ENCODE data around the gene MBL2.

Gene MBL2

GRCh38 chr10:52771534-52772445, 794 bp downstream of the MBL2 start:
- TF ChIP-seq CTCF (IDR thresholded peaks at IDR 0.05): no peak

GRCh38 chr10:52770904-52771303, 1.7 kb downstream of the MBL2 start:
- no peak for TF ChIP-seq CTCF (IDR thresholded peaks at IDR 0.05)

GRCh38 chr10:52769966-52770365, 2.6 kb downstream of the MBL2 start:
- TF ChIP-seq CTCF (IDR thresholded peaks at IDR 0.05): no peak

GRCh38 chr10:52768001-52768532, 4.5 kb downstream of the MBL2 start:
- no peak for TF ChIP-seq CTCF (IDR thresholded peaks at IDR 0.05)

- TF ChIP-seq CTCF (IDR thresholded peaks at IDR 0.05): no peak
Measured at GRCh38 chr10:52762088-52762487, 10.5 kb downstream of the MBL2 start.

- no peak for TF ChIP-seq CTCF (IDR thresholded peaks at IDR 0.05)
Measured at GRCh38 chr10:52759154-52759553, 13.4 kb downstream of the MBL2 start.

- no peak for TF ChIP-seq CTCF (IDR thresholded peaks at IDR 0.05)
Measured at GRCh38 chr10:52758406-52758805, 14.2 kb downstream of the MBL2 start.

All from LNCAP (cell line).